Neural cell (in vitro differentiated cells): ENCODE results near the gene ZNF653. TPM values are rescaled to one million over a fixed set of nuclear protein-coding genes. Genes with fewer than 3 reads are reported as not detected.
"Not testable (repeated sequence)": the region's sequence is repeated elsewhere in the genome, so short reads cannot be mapped to it uniquely, and the experiment has no call there.

Source experiments
- H2AFZ ChIP-seq: fragments of 200-600, 300-800 bp; sonication (generic), shearing (Covaris generic); 2 replicates; pipeline ENCODE4 v1.6.0; 2014; ENCODE audit warnings: low read depth, mild to moderate bottlenecking, antibody characterized with exemption, low read length, moderate library complexity
- H3F3A ChIP-seq: fragments of 200-600 bp; shearing (Covaris generic); 2 replicates; pipeline ENCODE4 v1.6.1; 2016; ENCODE audit warnings: mild to moderate bottlenecking, moderate library complexity, mixed read lengths, antibody characterized with exemption, low read length; ENCODE audit not compliant: insufficient read depth, poor library complexity, severe bottlenecking
- H3K27ac ChIP-seq: fragments of 200-600, 300-800 bp; sonication (generic), shearing (Covaris generic); 2 replicates; pipeline ENCODE4 v1.5.1; 2014; ENCODE audit warnings: mild to moderate bottlenecking, low read length, moderate library complexity
- H3K27me3 ChIP-seq: fragments of 300-800, 200-600 bp; sonication (generic), shearing (Covaris generic); 2 replicates; pipeline ENCODE4 v1.6.0; 2014; ENCODE audit warnings: mild to moderate bottlenecking, low read depth, low read length, moderate library complexity; ENCODE audit not compliant: insufficient read depth
- H3K36me3 ChIP-seq: fragments of 300-800, 200-600 bp; sonication (generic), shearing (Covaris generic); 2 replicates; pipeline ENCODE4 v1.5.1; 2014; ENCODE audit warnings: mild to moderate bottlenecking, antibody characterized with exemption, low read length, moderate library complexity; ENCODE audit not compliant: insufficient read depth
- H3K4me2 ChIP-seq: fragments of 300-800, 200-600 bp; sonication (generic), shearing (Covaris generic); 2 replicates; pipeline ENCODE4 v1.6.0; 2014; ENCODE audit warnings: mild to moderate bottlenecking, low read length
- H3K4me3 ChIP-seq: fragments of 300-800, 200-600 bp; sonication (generic), shearing (Covaris generic); 2 replicates; pipeline ENCODE4 v1.5.1; 2014; ENCODE audit warnings: mild to moderate bottlenecking, low read length, moderate library complexity
- H3K79me2 ChIP-seq: fragments of 200-600 bp; shearing (Covaris generic); replicated peaks from 2 replicates; pipeline ENCODE4 v1.6.0; 2014; ENCODE audit warnings: mild to moderate bottlenecking, low read length, moderate library complexity; ENCODE audit not compliant: insufficient read depth
- H3K9ac ChIP-seq: fragments of 300-800, 200-600 bp; sonication (generic), shearing (Covaris generic); 2 replicates; pipeline ENCODE4 v1.6.1; 2016; ENCODE audit warnings: mild to moderate bottlenecking, low read length, mixed read lengths
- H3K9me2 ChIP-seq: fragments of 200-600 bp; shearing (Covaris generic); 2 replicates; pipeline ENCODE4 v1.6.1; 2016; ENCODE audit warnings: mild to moderate bottlenecking, low read length, mixed read lengths; ENCODE audit not compliant: insufficient read depth
- H3K9me3 ChIP-seq: fragments of 200-600, 300-800 bp; sonication (generic), shearing (Covaris generic); 2 replicates; pipeline ENCODE4 v1.6.1; 2016; ENCODE audit warnings: mild to moderate bottlenecking, mixed run types, low read length, moderate library complexity, mixed read lengths
- H4K20me1 ChIP-seq: fragments of 200-600 bp; shearing (Covaris generic); 2 replicates; pipeline ENCODE4 v1.6.1; 2016; ENCODE audit warnings: mild to moderate bottlenecking, mixed run types; ENCODE audit not compliant: insufficient read depth
- EP300 ChIP-seq: fragments of 450-650 bp; conservative IDR thresholded peaks from 2 replicates; pipeline ENCODE4 v1.6.1; 2014; ENCODE audit warnings: antibody characterized with exemption, mild to moderate bottlenecking, moderate library complexity; ENCODE audit not compliant: poor library complexity, severe bottlenecking
- EZH2 ChIP-seq: fragments of 200-600, 300-800 bp; shearing (Covaris generic), sonication (generic); IDR thresholded peaks from 2 replicates; pipeline ENCODE4 v1.6.1; 2014; ENCODE audit warnings: antibody characterized with exemption, low read length, borderline replicate concordance, mild to moderate bottlenecking; ENCODE audit not compliant: insufficient read depth, poor library complexity, severe bottlenecking
- MXI1 ChIP-seq: fragments of 450-650 bp; conservative IDR thresholded peaks from 2 replicates; pipeline ENCODE4 v1.6.1; 2014; ENCODE audit warnings: antibody characterized with exemption, mild to moderate bottlenecking; ENCODE audit not compliant: poor library complexity, severe bottlenecking
- POLR2AphosphoS5 ChIP-seq: IDR thresholded peaks from 2 replicates; pipeline ENCODE4 v1.6.1; 2012
- RAD21 ChIP-seq: fragments of 450-650 bp; conservative IDR thresholded peaks from 2 replicates; pipeline ENCODE4 v1.6.1; 2014; ENCODE audit warnings: antibody characterized with exemption, mild to moderate bottlenecking, moderate library complexity
- SMC3 ChIP-seq: fragments of 450-650 bp; conservative IDR thresholded peaks from 2 replicates; pipeline ENCODE4 v1.6.1; 2014; ENCODE audit warnings: antibody characterized with exemption, mild to moderate bottlenecking, moderate library complexity; ENCODE audit not compliant: poor library complexity
- TAF1 ChIP-seq: IDR thresholded peaks from 2 replicates; pipeline ENCODE4 v1.6.1; 2012; ENCODE audit warnings: low read depth
- polyA plus RNA-seq: library from polyadenylated mRNA; depleted of rRNA; stranded (reverse); fragments of >200 nt; gene quantifications from 2 replicates; pipeline ENCODE4 v1.2.3, GENCODE V29; 2014
- TF ChIP-seq, protein P1 (sequence below): fragments of 450-650 bp; IDR thresholded peaks from 2 replicates; pipeline ENCODE4 v1.5.1; 2014; ENCODE audit warnings: antibody characterized with exemption, mild to moderate bottlenecking, moderate library complexity; ENCODE audit not compliant: poor library complexity, severe bottlenecking
- TF ChIP-seq, protein P2 (sequence below): IDR thresholded peaks from 2 replicates; pipeline ENCODE4 v1.6.1; 2012; ENCODE audit warnings: borderline replicate concordance

Gene ZNF653
- polyA plus RNA-seq, 1 donor from 2014 or later, result 16.5 TPM

DNA sequence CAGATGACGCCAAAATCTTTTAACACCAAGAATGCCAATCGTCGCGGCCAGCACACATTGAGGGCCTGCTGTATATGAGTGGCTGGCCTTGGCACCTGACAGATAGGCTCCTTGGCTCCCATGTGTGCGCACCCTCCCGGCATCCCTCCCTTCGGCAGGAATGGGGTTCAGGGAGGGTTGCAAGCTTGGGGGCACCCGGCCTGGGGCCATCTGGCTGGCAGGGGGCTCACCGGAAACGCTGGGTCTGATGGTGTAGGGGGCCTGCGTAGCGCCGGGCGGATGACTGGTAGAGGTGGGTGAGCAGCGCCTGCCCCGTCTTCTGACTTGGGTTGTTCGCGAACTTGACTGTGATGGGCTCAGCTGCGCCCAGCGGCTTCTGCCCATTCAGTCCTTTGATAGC, 47.8 kb downstream of the ZNF653 start:
- Histone ChIP-seq H3K4me2 (no peak overlapping the region), H3K9ac (no peak overlapping the region), H3F3A (no peaks in the 10 kb centered on the region), H3K4me3 (no peak overlapping the region), H2AFZ (no peak overlapping the region), H3K9me3 (no peaks in the 10 kb centered on the region), H3K9me2 (no peaks in the 10 kb centered on the region), H4K20me1 (no peaks in the 10 kb centered on the region), H3K27me3 (no peaks in the 10 kb centered on the region), H3K36me3 (no peaks in the 10 kb centered on the region), H3K79me2 (no peaks in the 10 kb centered on the region), H3K27ac (no peak overlapping the region)
- no peak for TF ChIP-seq TAF1
- TF ChIP-seq MXI1, result no peak
- TF ChIP-seq RAD21, result no peak
- TF ChIP-seq EZH2, result no peak
- TF ChIP-seq, protein P1, sequence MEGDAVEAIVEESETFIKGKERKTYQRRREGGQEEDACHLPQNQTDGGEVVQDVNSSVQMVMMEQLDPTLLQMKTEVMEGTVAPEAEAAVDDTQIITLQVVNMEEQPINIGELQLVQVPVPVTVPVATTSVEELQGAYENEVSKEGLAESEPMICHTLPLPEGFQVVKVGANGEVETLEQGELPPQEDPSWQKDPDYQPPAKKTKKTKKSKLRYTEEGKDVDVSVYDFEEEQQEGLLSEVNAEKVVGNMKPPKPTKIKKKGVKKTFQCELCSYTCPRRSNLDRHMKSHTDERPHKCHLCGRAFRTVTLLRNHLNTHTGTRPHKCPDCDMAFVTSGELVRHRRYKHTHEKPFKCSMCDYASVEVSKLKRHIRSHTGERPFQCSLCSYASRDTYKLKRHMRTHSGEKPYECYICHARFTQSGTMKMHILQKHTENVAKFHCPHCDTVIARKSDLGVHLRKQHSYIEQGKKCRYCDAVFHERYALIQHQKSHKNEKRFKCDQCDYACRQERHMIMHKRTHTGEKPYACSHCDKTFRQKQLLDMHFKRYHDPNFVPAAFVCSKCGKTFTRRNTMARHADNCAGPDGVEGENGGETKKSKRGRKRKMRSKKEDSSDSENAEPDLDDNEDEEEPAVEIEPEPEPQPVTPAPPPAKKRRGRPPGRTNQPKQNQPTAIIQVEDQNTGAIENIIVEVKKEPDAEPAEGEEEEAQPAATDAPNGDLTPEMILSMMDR, result no peak
- no peak for TF ChIP-seq EP300
- no peak for TF ChIP-seq SMC3
- TF ChIP-seq, protein P2, sequence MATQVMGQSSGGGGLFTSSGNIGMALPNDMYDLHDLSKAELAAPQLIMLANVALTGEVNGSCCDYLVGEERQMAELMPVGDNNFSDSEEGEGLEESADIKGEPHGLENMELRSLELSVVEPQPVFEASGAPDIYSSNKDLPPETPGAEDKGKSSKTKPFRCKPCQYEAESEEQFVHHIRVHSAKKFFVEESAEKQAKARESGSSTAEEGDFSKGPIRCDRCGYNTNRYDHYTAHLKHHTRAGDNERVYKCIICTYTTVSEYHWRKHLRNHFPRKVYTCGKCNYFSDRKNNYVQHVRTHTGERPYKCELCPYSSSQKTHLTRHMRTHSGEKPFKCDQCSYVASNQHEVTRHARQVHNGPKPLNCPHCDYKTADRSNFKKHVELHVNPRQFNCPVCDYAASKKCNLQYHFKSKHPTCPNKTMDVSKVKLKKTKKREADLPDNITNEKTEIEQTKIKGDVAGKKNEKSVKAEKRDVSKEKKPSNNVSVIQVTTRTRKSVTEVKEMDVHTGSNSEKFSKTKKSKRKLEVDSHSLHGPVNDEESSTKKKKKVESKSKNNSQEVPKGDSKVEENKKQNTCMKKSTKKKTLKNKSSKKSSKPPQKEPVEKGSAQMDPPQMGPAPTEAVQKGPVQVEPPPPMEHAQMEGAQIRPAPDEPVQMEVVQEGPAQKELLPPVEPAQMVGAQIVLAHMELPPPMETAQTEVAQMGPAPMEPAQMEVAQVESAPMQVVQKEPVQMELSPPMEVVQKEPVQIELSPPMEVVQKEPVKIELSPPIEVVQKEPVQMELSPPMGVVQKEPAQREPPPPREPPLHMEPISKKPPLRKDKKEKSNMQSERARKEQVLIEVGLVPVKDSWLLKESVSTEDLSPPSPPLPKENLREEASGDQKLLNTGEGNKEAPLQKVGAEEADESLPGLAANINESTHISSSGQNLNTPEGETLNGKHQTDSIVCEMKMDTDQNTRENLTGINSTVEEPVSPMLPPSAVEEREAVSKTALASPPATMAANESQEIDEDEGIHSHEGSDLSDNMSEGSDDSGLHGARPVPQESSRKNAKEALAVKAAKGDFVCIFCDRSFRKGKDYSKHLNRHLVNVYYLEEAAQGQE, result no peak
- no peak for TF ChIP-seq POLR2AphosphoS5

DNA sequence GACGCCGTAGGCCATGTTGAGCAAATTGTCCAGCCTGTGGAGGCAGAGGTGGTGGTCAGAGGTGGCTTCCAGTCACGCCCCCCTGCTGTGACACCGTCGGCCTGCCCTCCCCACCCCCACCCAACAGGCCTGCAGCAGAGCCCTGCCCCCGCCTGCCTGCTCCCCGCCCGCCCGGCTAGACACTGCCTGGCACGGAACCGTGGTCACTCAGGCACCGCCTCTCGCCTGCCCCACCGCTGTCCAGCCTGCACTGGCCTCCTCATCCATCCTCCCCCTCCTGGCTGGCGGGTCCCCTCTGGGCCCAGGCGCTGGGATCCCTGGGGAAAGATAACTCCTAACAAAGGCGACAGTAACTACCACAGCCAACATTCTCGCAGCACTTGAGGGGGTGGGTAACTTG, 48.5 kb downstream of the ZNF653 start:
- Histone ChIP-seq H3K9me2 (no peaks in the 10 kb centered on the region), H3K4me2 (no peak overlapping the region), H3K27ac (no peak overlapping the region), H3K79me2 (no peaks in the 10 kb centered on the region), H3K4me3 (no peak overlapping the region), H3K9me3 (no peaks in the 10 kb centered on the region), H3F3A (no peaks in the 10 kb centered on the region), H2AFZ (no peak overlapping the region), H4K20me1 (no peaks in the 10 kb centered on the region), H3K9ac (no peak overlapping the region), H3K36me3 (no peaks in the 10 kb centered on the region), H3K27me3 (no peaks in the 10 kb centered on the region)
- no peak for TF ChIP-seq RAD21
- no peak for TF ChIP-seq EP300
- no peak for TF ChIP-seq TAF1
- TF ChIP-seq POLR2AphosphoS5, result no peak
- TF ChIP-seq EZH2, result no peak
- TF ChIP-seq MXI1, result no peak

DNA sequence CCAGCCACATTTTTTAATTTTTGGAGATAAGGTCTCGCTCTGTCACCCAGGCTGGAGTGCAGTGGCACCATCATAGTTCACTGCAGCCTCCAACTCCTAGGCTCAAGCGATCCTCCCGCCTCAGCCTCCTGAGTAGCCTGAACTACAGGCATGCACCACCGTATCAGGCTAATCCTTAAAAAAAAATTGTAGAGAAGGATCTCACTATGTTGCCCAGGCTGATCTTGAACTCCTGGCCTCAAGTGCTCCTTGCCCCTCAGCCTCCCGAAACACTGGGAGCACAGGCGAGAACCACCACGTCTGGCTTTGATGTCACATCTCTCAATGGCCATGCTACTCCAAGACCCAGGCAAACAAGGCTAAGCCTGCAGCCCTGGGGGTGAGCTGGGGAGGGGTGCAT, 49.0 kb downstream of the ZNF653 start:
- no peak overlapping the region for H2AFZ ChIP-seq
- H3K79me2 ChIP-seq, result no peaks in the 10 kb centered on the region
- no peak overlapping the region for H3K27ac ChIP-seq
- H3K9ac ChIP-seq, result no peak overlapping the region
- H3F3A ChIP-seq, result no peaks in the 10 kb centered on the region
- no peak overlapping the region for H3K4me2 ChIP-seq
- no peaks in the 10 kb centered on the region for H3K9me2 ChIP-seq
- TF ChIP-seq, protein P2, result no peak
- TF ChIP-seq EP300, result no peak
- TF ChIP-seq SMC3, result no peak
- no peaks in the 10 kb centered on the region for H4K20me1 ChIP-seq
- no peak overlapping the region for H3K4me3 ChIP-seq
- no peaks in the 10 kb centered on the region for H3K36me3 ChIP-seq
- H3K9me3 ChIP-seq, result no peaks in the 10 kb centered on the region
- H3K27me3 ChIP-seq, result no peaks in the 10 kb centered on the region

DNA sequence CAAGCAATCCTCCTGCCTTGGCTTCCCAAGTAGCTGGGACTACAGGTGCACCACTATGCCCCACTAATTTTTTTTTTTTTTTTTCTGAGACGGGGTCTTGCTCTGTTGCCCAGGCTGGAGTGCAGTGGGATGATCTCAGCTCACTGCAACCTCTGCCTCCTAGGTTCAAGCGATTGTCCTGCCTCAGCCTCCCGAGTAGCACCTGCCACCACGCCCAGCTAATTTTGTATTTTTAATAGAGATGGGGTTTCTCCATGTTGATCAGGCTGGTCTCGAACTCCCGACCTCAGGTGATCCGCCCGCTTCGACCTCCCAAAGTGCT, 50.4 kb downstream of the ZNF653 start:
- not testable (repeated sequence) for H3K27ac ChIP-seq, H3F3A ChIP-seq, H3K36me3 ChIP-seq, H3K9ac ChIP-seq, H3K79me2 ChIP-seq, H3K4me3 ChIP-seq, H2AFZ ChIP-seq, H4K20me1 ChIP-seq, H3K27me3 ChIP-seq, H3K9me2 ChIP-seq, H3K9me3 ChIP-seq, H3K4me2 ChIP-seq
